ENCODE data around the gene B3GALNT2.
"Not testable (repeated sequence)": the region's sequence is repeated elsewhere in the genome, so short reads cannot be mapped to it uniquely, and the experiment has no call there.

The B3GALNT2 gene

DNA sequence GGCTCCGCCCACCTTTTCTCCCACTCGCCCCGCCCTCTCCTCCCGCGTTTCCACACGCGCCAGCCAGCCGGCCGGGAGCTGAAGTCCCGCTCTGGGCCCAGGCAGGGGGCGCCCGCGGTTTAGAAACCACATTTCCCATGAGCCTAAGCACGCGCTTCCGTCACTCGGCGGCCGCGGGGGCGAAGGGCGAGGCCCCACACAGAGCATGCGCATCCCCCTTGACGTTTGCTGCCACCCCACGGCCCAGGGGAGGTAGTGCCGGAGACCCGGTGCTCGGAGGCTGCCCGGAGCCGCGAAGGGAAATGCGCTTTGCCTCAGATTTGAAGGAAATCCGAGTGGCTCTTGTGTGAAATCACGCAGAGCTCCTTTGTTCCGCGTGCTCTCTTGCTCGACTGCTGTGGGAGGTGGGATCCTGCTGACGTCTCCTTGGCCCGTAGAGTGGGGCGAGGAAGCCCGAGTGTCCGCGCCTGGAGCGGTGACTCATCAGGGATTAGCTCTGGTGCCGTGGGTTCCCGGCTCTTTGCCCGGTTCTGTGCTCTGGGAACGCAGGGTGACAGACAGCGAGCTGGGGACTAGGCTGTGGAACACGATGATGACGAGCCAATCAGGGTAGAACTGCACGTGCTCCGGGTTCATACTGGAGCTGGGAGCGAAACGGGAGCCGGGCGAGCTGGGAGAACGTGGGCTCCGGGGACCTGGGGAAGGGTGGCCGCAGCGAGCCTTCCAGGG lies 406 bp upstream of the B3GALNT2 start:
- in situ Hi-C loops (cut with MboI; ENCODE audit: low sequenced_read_pairs), result no loop called here

DNA sequence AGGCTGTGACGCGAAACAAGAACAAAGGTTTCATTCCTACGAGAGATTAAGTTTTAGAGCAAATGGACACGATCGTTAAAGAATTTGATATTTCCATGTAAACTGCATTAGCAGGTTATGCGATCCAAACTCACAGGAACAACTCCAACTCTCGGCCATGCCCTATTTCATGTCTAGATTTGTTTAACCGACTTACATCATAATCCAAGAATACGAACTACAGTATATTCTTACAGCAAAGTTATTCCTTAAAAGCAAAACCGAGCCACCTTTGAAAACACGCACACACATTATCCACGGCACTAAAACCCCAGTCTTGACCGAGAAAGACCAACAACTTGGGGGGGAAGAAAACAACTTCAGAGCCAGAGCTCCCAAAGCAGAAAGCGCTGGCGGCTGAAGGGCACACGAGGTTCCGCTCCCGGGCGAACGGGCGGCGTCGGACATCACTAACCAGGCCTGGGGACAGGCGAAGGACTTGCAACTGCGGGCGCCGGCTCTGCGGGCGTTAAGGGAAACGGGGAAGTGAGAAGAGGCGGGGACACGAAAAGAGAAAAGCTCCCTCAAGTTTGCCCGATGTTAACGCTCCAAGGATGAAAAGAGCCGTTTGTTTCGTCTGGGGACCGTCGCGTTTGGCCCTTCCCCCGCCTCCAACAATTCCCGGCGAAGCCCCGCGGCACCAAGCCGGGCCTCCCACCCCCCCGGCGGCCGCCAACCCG lies 690 bp downstream of the B3GALNT2 start:
- in situ Hi-C loops (cut with MboI; ENCODE audit: low sequenced_read_pairs), result no loop called here

DNA sequence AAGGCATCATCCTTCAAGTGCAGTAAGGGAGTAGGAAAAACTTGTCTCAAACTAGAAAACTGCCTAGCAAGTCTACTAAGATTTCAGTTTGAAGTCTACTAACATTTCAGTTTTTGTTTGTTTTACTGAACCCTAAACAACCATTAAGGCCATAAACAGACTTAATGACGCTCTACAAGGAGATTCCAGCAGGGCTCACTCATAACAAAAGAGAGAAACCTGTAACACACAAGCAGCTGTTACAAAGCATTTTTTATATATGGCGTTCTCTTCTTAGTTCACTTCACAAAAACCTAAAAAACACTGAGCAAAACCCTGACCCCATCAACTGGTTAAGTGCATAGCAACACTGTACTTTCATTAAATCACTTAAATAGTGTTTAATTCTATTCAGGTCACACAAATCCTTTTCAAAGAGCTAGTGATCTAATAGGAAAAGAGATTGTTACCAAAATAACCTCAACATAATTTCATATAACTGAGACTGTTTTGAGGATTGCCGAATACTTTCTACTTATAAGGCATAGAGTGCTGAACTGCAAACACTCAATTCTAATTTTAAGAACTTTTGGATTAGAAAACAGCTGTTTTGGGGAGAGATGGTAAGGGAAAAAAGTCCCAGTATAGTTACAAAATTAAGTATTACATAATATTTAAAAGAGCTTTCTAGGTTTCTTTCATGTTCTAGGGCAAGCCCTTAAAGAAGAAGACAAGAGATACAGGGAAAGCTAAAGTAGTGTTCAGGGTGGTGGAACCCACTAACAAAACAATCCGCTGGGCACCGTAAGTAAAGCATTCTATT lies 1.4 kb downstream of the B3GALNT2 start:
- in situ Hi-C loops (cut with MboI; ENCODE audit: low sequenced_read_pairs), result no loop called here

DNA sequence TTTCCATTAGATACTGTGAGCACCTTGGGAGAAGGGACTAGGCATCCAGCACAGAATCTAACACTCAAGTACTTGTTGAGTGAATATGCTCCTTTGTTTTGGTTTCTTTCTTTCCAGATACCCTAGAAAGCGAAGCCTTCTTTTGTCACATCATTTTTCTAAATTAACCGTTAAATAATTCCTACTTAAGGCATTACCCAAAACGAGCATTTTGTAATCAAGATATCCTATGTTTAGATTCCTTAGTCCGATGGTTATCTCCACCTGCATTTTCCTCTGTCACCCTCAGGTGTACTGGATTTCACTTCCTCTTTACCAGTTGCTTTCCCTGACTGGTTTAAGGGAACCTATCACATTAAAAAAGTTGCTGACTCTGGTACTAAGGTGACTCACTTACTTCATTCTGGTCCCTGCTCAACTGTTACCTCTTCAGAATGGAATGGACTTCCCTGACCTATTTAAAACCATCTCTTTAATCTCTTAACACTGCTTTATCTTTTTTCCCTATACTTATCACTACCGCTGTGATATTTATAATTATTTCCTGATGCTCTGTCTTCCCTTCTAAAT lies 3.2 kb downstream of the B3GALNT2 start:
- in situ Hi-C loops (cut with MboI; ENCODE audit: low sequenced_read_pairs), result no loop called here

DNA sequence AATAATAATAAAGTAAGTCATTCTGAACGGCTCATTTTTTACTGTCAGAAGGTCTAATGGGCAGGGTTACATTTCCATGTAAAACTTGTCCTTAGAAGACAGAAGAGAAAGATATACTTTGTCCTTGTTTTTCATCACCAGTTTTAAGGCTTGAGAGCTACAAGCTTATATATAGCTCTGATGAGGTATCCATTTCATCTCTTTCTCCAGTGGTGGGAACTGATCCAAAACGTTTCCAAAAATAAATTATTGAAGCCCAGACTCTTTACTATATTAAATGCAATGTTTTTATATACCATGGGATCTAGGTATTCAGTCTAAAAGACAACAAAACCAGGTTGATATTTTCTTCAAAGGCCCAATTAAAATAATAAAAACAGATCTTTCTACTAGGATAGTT lies 8.7 kb downstream of the B3GALNT2 start:
- in situ Hi-C loops (cut with MboI; ENCODE audit: low sequenced_read_pairs), result no loop called here

DNA sequence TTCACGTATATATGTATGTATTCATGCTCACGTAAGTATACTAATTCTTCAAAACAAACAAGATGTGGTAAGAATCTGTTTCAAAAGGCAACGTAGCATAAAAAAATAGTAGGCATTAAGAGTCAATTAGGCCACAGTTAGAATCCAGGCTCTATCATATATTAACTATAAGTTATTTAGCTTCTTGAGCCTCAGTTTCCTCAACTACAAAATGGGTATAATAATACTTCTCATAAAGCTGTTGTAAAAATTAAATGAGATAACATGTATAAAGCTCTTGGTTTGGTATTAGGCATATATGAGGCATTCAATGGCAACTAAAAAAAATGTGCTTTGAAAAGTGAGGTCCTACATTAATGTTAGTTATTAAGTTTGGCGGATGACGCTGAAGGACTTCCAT lies 9.2 kb downstream of the B3GALNT2 start:
- in situ Hi-C loops (cut with MboI; ENCODE audit: low sequenced_read_pairs), result no loop called here

DNA sequence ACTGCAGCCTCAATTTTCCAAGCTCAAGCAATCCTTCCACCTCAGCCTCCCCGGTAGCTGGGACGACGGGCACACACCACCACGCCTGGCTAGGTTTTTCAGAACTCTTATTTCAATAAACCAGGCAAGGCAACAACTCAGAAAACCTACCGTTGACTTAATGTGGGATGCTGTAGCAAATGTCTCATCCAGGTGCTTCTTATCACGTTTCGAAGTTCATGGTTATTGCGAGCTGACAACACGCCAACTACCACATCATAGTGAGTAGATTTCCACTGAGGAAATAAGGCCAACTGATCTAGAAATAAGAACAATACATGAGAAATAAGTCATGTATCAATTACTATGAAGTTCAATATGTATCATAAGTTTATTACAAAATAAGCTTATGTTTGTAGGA lies 9.7 kb downstream of the B3GALNT2 start:
- in situ Hi-C loops (cut with MboI; ENCODE audit: low sequenced_read_pairs), result no loop called here

DNA sequence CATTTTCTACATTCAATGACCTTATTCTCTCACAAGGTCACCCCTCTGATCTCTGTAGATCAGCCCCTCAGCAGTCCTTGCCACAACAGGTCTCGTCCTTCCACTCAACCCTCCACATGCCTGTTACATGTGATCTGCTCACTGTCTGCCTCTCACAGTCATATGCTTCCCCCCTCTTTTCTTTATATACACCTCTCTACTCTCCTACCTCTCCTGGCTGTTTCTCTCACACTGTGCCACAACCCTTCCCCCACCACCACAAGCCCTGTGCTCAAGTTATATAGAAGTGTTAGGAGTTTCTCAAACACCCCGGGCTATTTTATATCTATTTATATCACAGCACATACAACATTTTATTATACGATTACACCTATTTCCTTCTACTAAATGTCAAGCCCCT lies 12.6 kb downstream of the B3GALNT2 start:
- in situ Hi-C loops (cut with MboI; ENCODE audit: low sequenced_read_pairs), result no loop called here

DNA sequence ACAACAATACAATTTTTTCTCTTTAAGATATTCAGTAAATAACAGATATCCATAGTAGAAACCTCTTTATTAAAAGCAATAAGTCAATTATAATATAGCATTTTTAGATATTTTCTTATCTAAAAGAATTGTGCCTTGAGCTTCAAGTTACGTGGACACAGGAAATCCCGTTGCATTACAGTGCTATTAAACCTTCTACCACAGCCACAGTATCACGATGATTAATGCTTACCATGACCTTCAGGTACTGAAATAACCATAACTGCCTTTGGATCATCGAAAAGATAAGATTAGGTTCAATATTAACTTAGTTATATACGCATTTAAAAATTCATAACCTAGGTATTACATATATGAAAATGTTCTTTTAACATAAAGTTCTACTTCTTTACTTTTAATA lies 17.9 kb downstream of the B3GALNT2 start:
- in situ Hi-C loops (cut with MboI; ENCODE audit: low sequenced_read_pairs), result no loop called here

DNA sequence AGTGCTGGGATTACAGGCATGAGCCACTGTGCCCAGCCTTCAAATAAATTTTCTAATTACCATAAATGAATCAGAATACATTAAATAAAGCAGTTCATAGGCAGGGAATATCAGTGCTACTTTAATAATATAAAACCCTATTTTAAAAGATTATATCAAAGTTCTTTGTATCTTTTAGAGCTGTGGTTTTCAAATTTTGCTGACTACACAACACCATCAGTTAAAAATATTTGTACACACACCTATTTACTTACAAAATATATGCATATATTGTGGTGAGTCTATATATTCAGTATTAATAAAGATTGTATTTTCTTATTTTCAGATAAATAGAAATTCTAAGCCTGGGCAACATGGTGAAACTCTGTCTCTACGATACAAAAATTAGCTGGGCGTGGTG lies 18.7 kb downstream of the B3GALNT2 start:
- in situ Hi-C loops (cut with MboI; ENCODE audit: low sequenced_read_pairs), result no loop called here

DNA sequence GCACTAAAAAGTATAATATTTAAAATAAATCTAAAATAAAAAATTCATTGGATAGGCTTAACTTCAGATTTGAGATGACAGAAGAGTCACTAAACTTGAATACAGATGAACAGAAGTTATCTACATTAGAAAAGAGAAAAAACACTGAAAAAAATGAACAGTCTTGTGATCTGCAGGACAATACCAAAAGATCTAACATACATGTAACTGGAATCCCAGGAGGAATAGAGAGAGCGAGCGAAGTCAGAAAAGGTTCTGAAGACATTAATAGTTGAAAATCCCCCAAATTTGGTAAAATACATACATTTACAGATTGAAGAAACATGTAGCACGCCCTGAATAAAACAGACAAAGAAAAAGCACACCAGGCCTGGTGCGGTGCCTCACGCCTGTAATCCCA lies 21.2 kb downstream of the B3GALNT2 start:
- in situ Hi-C loops (cut with MboI; ENCODE audit: low sequenced_read_pairs), result no loop called here

DNA sequence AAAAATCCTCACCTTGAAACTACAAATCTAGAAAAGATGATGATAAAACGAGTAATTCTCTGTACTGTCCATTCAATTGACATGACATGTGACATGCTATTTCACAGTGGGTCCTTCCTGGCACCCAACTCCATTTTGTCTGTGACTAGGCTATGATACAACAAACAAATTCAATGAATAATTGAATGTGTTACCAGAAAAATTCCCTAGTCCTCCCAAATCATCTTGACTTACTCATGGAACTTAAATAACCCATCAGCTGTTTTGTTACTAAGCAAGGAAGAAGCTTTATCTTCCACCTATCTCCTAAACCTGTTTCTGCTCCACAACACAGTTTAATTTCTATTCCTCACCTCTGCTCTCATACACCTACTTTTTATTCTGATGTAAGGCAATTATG lies 30.4 kb downstream of the B3GALNT2 start:
- in situ Hi-C loops (cut with MboI; ENCODE audit: low sequenced_read_pairs), result no loop called here

DNA sequence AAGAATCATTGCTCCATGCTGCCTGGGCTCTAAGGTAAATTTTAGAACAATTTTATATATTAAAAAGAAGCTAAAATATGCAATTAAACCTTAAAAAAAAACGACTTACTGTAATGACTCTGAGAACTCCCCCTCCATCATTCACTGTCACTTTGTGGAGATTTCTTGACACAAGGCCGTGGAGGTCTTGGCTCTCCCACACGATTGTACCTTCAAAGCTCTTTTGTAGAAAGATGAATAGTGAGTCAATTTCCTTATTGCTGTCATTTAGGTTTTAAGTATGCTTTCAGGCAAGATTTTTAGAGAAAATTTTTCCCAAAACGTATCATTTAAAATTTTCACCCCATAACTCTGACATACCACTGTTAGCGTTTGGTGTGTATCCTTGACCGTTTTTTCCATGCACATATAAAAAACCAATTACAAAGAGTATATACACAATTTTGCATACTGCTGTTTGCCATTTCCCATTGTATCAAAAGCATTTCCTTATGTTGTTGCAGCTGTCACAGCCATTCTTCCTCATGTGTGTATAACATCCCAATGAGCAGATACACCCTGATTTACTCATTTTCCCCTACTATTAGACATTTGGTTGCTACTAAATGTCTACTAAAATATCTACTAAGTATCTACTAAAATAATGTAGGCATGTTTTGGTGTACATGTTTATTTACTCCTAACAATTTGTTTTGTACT lies 33.4 kb downstream of the B3GALNT2 start:
- in situ Hi-C loops (cut with MboI; ENCODE audit: low sequenced_read_pairs), result no loop called here

DNA sequence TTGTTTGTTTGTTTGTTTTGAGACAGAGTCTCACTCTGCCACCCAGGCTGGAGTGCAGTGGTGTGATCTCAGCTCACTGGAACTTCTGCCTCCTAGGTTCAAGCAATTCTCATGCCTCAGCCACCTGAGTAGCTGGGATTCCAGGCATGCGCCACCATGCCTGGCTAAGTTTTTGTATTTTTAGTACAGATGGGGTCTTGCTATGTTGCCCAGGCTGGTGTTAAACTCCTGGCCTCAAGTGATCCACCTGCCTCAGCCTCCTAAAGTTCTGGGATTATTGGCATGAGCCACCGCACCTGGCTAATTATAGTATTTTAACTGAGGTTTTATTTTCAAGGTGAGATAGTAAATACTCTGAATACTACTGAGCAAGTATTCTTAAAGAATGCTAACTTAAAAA lies 34.4 kb downstream of the B3GALNT2 start:
- in situ Hi-C loops (cut with MboI; ENCODE audit: low sequenced_read_pairs), result not testable (repeated sequence)

DNA sequence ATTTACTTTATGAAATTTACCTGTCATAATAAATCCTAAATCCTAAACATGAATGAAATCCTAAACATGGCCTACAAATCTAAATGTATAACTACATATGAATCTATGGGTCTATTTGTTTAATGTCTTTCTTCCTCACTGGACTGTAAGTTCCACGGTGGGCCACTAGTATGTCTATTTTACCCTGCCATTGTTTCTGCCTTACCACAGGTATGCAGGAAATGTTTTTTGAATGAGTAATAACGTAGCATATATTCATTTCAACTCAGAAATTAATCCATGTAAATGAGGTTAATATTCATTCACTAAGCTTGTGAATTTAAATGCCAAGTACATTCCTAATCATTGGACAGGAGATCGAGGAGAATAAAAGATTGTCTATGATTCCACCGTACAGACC lies 35.3 kb downstream of the B3GALNT2 start:
- in situ Hi-C loops (cut with MboI; ENCODE audit: low sequenced_read_pairs), result no loop called here

DNA sequence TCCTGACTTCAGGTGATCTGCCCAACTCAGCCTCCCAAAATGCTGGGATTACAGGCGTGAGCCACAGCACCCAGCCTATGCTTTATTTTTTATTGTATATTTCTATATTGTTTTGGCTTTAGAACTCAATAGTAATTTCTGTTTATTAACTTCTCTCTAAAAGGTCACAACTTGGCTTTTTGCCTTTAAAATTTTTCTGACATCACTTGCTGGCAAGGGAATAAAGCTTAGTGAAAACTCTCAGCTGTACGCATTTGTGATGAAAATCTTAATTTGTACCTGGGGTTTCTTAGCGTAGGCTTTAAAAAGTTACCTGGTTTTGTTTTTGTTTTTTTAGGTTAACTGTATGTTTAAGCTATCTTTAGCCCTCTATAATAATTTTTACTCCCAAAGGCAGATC lies 36.2 kb downstream of the B3GALNT2 start:
- in situ Hi-C loops (cut with MboI; ENCODE audit: low sequenced_read_pairs), result no loop called here

DNA sequence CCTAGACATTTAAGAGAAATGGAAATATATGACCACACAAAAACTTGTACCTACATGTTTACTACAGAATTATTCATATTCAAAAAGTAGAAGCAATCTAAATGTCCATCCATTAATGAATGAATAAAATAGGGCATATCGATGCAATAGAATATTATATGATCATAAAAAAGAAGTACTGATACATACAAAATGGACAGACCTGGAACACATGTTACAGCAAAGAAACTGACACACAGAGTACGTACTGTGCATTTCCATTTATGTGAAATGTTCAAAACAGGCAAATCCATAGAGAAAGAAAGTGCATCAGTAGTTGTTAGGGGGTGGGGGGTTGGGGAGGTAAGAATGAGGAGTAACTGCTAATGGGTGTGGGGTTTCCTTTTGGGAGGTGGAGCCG lies 39.2 kb downstream of the B3GALNT2 start:
- in situ Hi-C loops (cut with MboI; ENCODE audit: low sequenced_read_pairs), result no loop called here

DNA sequence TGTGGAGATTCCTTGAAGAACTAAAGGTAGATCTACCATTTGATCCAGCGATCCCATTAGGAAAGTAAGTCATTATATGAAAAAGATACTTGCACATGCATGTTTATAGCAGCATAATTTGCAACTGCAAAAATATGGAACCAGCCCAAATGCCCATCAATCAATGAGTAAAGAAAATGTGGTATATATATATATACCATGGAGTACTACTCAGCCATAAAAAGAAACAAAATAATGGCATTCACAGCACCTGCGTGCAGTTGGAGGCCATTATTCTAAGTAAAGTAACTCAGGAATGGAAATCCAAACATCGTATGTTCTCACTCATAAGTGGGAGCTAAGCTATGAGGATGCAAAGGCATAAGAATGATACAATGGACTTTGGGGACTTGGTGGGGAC lies 41.4 kb downstream of the B3GALNT2 start:
- in situ Hi-C loops (cut with MboI; ENCODE audit: low sequenced_read_pairs), result not testable (repeated sequence)

DNA sequence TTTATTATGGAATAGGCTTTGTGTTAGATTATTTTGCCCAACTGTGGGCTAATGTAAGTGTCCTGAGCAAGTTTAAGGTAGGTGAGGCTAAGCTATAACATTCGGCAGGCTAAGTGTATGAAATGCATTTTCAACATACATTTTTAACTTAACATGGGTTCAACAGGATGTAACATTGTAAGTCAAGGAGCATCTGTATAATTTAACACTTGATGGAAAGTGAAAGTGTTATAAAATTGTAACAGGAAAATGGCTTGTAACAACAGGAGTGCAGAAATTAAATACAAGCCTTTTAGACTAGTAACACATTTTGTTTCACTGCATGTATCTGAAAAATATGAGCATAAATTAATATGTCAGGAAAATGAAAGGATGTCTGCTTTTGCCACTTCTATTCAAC lies 42.3 kb downstream of the B3GALNT2 start:
- in situ Hi-C loops (cut with MboI; ENCODE audit: low sequenced_read_pairs), result no loop called here

DNA sequence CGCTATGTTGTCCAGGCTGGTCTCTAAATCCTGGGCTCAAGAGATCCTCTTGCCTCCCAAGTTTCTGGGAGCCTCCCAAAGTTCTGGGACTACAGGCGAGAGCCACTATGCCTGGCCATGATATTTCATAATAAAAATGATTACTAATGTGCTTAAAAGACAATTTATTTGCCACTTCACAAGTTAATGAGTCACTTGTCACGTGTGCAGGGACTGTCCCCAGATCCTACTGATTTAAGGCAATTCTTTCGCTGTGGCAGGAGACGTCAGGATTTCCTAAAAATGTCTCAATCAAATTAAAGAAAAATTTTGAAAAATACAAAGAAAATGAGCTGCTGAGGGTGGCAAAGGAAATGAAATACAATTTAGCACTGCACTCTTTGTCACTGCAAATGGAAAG lies 43.5 kb downstream of the B3GALNT2 start:
- in situ Hi-C loops (cut with MboI; ENCODE audit: low sequenced_read_pairs), result no loop called here

DNA sequence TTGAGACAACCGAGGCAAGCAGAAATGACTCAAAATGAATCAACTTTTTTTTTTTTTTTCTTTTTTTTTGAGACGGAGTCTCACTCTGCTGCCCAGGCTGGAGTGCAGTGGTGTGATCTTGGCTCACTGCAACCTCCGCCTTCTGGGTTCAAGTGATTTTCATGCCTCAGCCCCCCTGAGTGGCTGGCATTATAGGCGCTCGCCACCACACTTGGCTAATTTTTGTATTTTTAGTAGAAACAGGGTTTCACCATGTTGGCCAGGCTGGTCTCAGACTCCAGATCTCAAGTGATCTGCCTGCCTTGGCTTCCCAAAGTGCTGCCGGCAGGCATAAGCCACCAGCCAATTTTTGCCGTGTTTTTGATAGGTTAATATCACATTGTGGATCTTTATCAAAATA lies 46.4 kb downstream of the B3GALNT2 start:
- in situ Hi-C loops (cut with MboI; ENCODE audit: low sequenced_read_pairs), result not testable (repeated sequence)
